ENCODE data around the gene SZT2. TPM values are rescaled to one million over a fixed set of nuclear protein-coding genes. Genes with fewer than 3 reads are reported as not detected.

SZT2 gene
- total RNA-seq, 1 donor from 2014 or later: 30.0 TPM

- Histone ChIP-seq H3K4me3 (ENCODE audit: insufficient read depth, low read depth, low read length) (no peak overlapping the region), H3K4me2 (ENCODE audit: low read length) (no peak overlapping the region), H3K4me1 (ENCODE audit: insufficient read depth, low read length) (no peaks in the 10 kb centered on the region), H4K20me1 (ENCODE audit: insufficient read depth, low read length) (peaks cover 8% of the 10 kb centered on the region), H3K9me3 (ENCODE audit: insufficient read depth, low read depth, low read length) (no peaks in the 10 kb centered on the region), H3K36me3 (ENCODE audit: insufficient read depth, low read length) (peaks cover 60% of the 10 kb centered on the region), H3K79me2 (ENCODE audit: insufficient read depth, low read length) (no peaks in the 10 kb centered on the region), H3K27me3 (ENCODE audit: insufficient read depth, low read length) (no peaks in the 10 kb centered on the region), H3K27ac (ENCODE audit: low read depth, low read length) (no peak overlapping the region), H3K9ac (ENCODE audit: low read length) (no peak overlapping the region), H2AFZ (ENCODE audit: low read depth, low read length) (no peak overlapping the region)
- Mint-ChIP-seq H3K4me1 (ENCODE audit: low read depth, unreplicated experiment) (no peaks in the 10 kb centered on the region), H3K4me3 (ENCODE audit: unreplicated experiment) (no peak overlapping the region), H3K9me3 (ENCODE audit: unreplicated experiment) (no peaks in the 10 kb centered on the region), H3K27ac (ENCODE audit: unreplicated experiment) (no peak overlapping the region), H3K27me3 (ENCODE audit: low read depth, unreplicated experiment) (no peaks in the 10 kb centered on the region), H3K36me3 (ENCODE audit: low read depth, unreplicated experiment) (peaks cover 58% of the 10 kb centered on the region)
- no peak for TF ChIP-seq EZH2 (IDR thresholded peaks at IDR 0.05; ENCODE audit: insufficient read depth, low read length)
- TF ChIP-seq CTCF (IDR thresholded peaks at IDR 0.05; ENCODE audit: insufficient read depth, low read depth, low read length): no peak
- DNase-seq (ENCODE audit: low read depth): no peak
- FAIRE-seq: no peak
Measured at GRCh38 chr1:43423672-43424550, 34.2 kb downstream of the SZT2 start.

- FAIRE-seq: no peak
- Mint-ChIP-seq H3K27me3 (ENCODE audit: low read depth, unreplicated experiment) (no peaks in the 10 kb centered on the region), H3K27ac (ENCODE audit: unreplicated experiment) (no peak overlapping the region), H3K4me1 (ENCODE audit: low read depth, unreplicated experiment) (no peaks in the 10 kb centered on the region), H3K36me3 (ENCODE audit: low read depth, unreplicated experiment) (peaks cover 61% of the 10 kb centered on the region), H3K4me3 (ENCODE audit: unreplicated experiment) (no peak overlapping the region), H3K9me3 (ENCODE audit: unreplicated experiment) (no peaks in the 10 kb centered on the region)
- peaks cover 8% of the 10 kb centered on the region for H4K20me1 ChIP-seq (ENCODE audit: insufficient read depth, low read length)
- H2AFZ ChIP-seq (ENCODE audit: low read depth, low read length): no peak overlapping the region
- H3K4me3 ChIP-seq (ENCODE audit: insufficient read depth, low read depth, low read length): no peak overlapping the region
- TF ChIP-seq EZH2 (IDR thresholded peaks at IDR 0.05; ENCODE audit: insufficient read depth, low read length) (no peak), CTCF (IDR thresholded peaks at IDR 0.05; ENCODE audit: insufficient read depth, low read depth, low read length) (no peak)
- H3K9me3 ChIP-seq (ENCODE audit: insufficient read depth, low read depth, low read length): no peaks in the 10 kb centered on the region
- H3K36me3 ChIP-seq (ENCODE audit: insufficient read depth, low read length): peaks cover 61% of the 10 kb centered on the region
- no peak overlapping the region for H3K9ac ChIP-seq (ENCODE audit: low read length)
- H3K4me1 ChIP-seq (ENCODE audit: insufficient read depth, low read length): no peaks in the 10 kb centered on the region
- no peaks in the 10 kb centered on the region for H3K27me3 ChIP-seq (ENCODE audit: insufficient read depth, low read length)
- H3K4me2 ChIP-seq (ENCODE audit: low read length): no peak overlapping the region
- no peaks in the 10 kb centered on the region for H3K79me2 ChIP-seq (ENCODE audit: insufficient read depth, low read length)
- no peak for DNase-seq (ENCODE audit: low read depth)
- H3K27ac ChIP-seq (ENCODE audit: low read depth, low read length): no peak overlapping the region
Measured at GRCh38 chr1:43425045-43425444, 35.3 kb downstream of the SZT2 start.

GRCh38 chr1:43426221-43426620 lies 36.5 kb downstream of the SZT2 start:
- H3K4me1 Mint-ChIP-seq (ENCODE audit: low read depth, unreplicated experiment): no peaks in the 10 kb centered on the region
- Histone ChIP-seq H4K20me1 (ENCODE audit: insufficient read depth, low read length) (peaks cover 8% of the 10 kb centered on the region), H2AFZ (ENCODE audit: low read depth, low read length) (no peak overlapping the region), H3K4me1 (ENCODE audit: insufficient read depth, low read length) (no peaks in the 10 kb centered on the region), H3K9ac (ENCODE audit: low read length) (no peak overlapping the region), H3K9me3 (ENCODE audit: insufficient read depth, low read depth, low read length) (no peaks in the 10 kb centered on the region), H3K27ac (ENCODE audit: low read depth, low read length) (no peak overlapping the region), H3K4me2 (ENCODE audit: low read length) (no peak overlapping the region), H3K4me3 (ENCODE audit: insufficient read depth, low read depth, low read length) (no peak overlapping the region), H3K36me3 (ENCODE audit: insufficient read depth, low read length) (peaks cover 59% of the 10 kb centered on the region), H3K79me2 (ENCODE audit: insufficient read depth, low read length) (no peaks in the 10 kb centered on the region), H3K27me3 (ENCODE audit: insufficient read depth, low read length) (no peaks in the 10 kb centered on the region)
- no peak for TF ChIP-seq CTCF (IDR thresholded peaks at IDR 0.05; ENCODE audit: insufficient read depth, low read depth, low read length)
- no peak for TF ChIP-seq EZH2 (IDR thresholded peaks at IDR 0.05; ENCODE audit: insufficient read depth, low read length)
- H3K27ac Mint-ChIP-seq (ENCODE audit: unreplicated experiment): no peak overlapping the region
- no peaks in the 10 kb centered on the region for H3K27me3 Mint-ChIP-seq (ENCODE audit: low read depth, unreplicated experiment)
- H3K4me3 Mint-ChIP-seq (ENCODE audit: unreplicated experiment): no peak overlapping the region
- FAIRE-seq: no peak
- no peak for DNase-seq (ENCODE audit: low read depth)
- H3K36me3 Mint-ChIP-seq (ENCODE audit: low read depth, unreplicated experiment): peaks cover 59% of the 10 kb centered on the region
- no peaks in the 10 kb centered on the region for H3K9me3 Mint-ChIP-seq (ENCODE audit: unreplicated experiment)
